Measurements from ENCODE around the gene COX17. TPM values are rescaled to one million over a fixed set of nuclear protein-coding genes. Genes with fewer than 3 reads are reported as not detected.

COX17 gene
- total RNA-seq, 1 donor from 2014 or later = 21.1 TPM

GRCh38 chr3:119715105-119715504 lies 37.9 kb upstream of the COX17 start:
- Mint-ChIP-seq H3K36me3 (ENCODE audit: low read depth) (no peaks in the 10 kb centered on the region), H3K9me3 (ENCODE audit: low read depth) (no peaks in the 10 kb centered on the region), H3K27me3 (ENCODE audit: low read depth) (no peaks in the 10 kb centered on the region), H3K27ac (ENCODE audit: unreplicated experiment) (no peak overlapping the region), H3K4me3 (ENCODE audit: unreplicated experiment) (no peak overlapping the region), H3K4me1 (ENCODE audit: low read depth) (no peaks in the 10 kb centered on the region)
- TF ChIP-seq CTCF (IDR thresholded peaks at IDR 0.05) = no peak
- no peak for DNase-seq (ENCODE audit: low spot score)

- peaks cover 18% of the 10 kb centered on the region for H3K4me1 Mint-ChIP-seq (ENCODE audit: low read depth)
- H3K9me3 Mint-ChIP-seq (ENCODE audit: low read depth) = no peaks in the 10 kb centered on the region
- H3K4me3 Mint-ChIP-seq (ENCODE audit: unreplicated experiment) = peak overlapping the region; percentile 71
- H3K27ac Mint-ChIP-seq (ENCODE audit: unreplicated experiment) = no peak overlapping the region
- H3K27me3 Mint-ChIP-seq (ENCODE audit: low read depth) = no peaks in the 10 kb centered on the region
- TF ChIP-seq CTCF (IDR thresholded peaks at IDR 0.05) = no peak
- no peaks in the 10 kb centered on the region for H3K36me3 Mint-ChIP-seq (ENCODE audit: low read depth)
- no peak for DNase-seq (ENCODE audit: low spot score)
Measured at GRCh38 chr3:119703820-119704531, 26.8 kb upstream of the COX17 start.

GRCh38 chr3:119702530-119703527 lies 25.6 kb upstream of the COX17 start, which contains the start of gene CFAP91:
Gene CFAP91 (plus strand): TSS chr3:119703022. CDS start chr3:119703099, 77 bp downstream.
- H3K36me3 Mint-ChIP-seq (ENCODE audit: low read depth) = no peaks in the 10 kb centered on the region
- H3K9me3 Mint-ChIP-seq (ENCODE audit: low read depth) = no peaks in the 10 kb centered on the region
- TF ChIP-seq CTCF (IDR thresholded peaks at IDR 0.05) = no peak
- H3K4me1 Mint-ChIP-seq (ENCODE audit: low read depth) = peaks cover 18% of the 10 kb centered on the region
- peak; percentile 96 for DNase-seq (ENCODE audit: low spot score)
- no peaks in the 10 kb centered on the region for H3K27me3 Mint-ChIP-seq (ENCODE audit: low read depth)
- H3K4me3 Mint-ChIP-seq (ENCODE audit: unreplicated experiment) = peak within 1 kb of the TSS; percentile 71
- H3K27ac Mint-ChIP-seq (ENCODE audit: unreplicated experiment) = no peak within 1 kb of the TSS

GRCh38 chr3:119700920-119701734 lies 23.9 kb upstream of the COX17 start:
- no peak overlapping the region for H3K4me3 Mint-ChIP-seq (ENCODE audit: unreplicated experiment)
- peaks cover 18% of the 10 kb centered on the region for H3K4me1 Mint-ChIP-seq (ENCODE audit: low read depth)
- no peaks in the 10 kb centered on the region for H3K27me3 Mint-ChIP-seq (ENCODE audit: low read depth)
- H3K9me3 Mint-ChIP-seq (ENCODE audit: low read depth) = no peaks in the 10 kb centered on the region
- no peak for DNase-seq (ENCODE audit: low spot score)
- no peak overlapping the region for H3K27ac Mint-ChIP-seq (ENCODE audit: unreplicated experiment)
- no peak for TF ChIP-seq CTCF (IDR thresholded peaks at IDR 0.05)
- no peaks in the 10 kb centered on the region for H3K36me3 Mint-ChIP-seq (ENCODE audit: low read depth)
